Measurements from ENCODE around the gene APC.

APC gene

GRCh38 chr5:112846556-112846955, 108.9 kb downstream of the APC start:
- TF ChIP-seq CTCF (IDR thresholded peaks at IDR 0.05; ENCODE audit: borderline replicate concordance, insufficient read depth, low read depth, low read length), result no peak
- no peak overlapping the region for H3K4me3 ChIP-seq (ENCODE audit: low read depth, low read length)

GRCh38 chr5:112847306-112847705, 109.6 kb downstream of the APC start:
- no peak overlapping the region for H3K4me3 ChIP-seq (ENCODE audit: low read depth, low read length)
- no peak for TF ChIP-seq CTCF (IDR thresholded peaks at IDR 0.05; ENCODE audit: borderline replicate concordance, insufficient read depth, low read depth, low read length)

- TF ChIP-seq CTCF (IDR thresholded peaks at IDR 0.05; ENCODE audit: borderline replicate concordance, insufficient read depth, low read depth, low read length), result peak; percentile 66; the same call in 1 of the 2 replicates
- no peak overlapping the region for H3K4me3 ChIP-seq (ENCODE audit: low read depth, low read length)
Measured at GRCh38 chr5:112848116-112848811, 110.6 kb downstream of the APC start.

- no peak overlapping the region for H3K4me3 ChIP-seq (ENCODE audit: low read depth, low read length)
- TF ChIP-seq CTCF (IDR thresholded peaks at IDR 0.05; ENCODE audit: borderline replicate concordance, insufficient read depth, low read depth, low read length), result no peak
Measured at GRCh38 chr5:112849912-112850311, 112.2 kb downstream of the APC start.

- H3K4me3 ChIP-seq (ENCODE audit: low read depth, low read length), result no peak overlapping the region
Measured at GRCh38 chr5:112854651-112855050, 117.0 kb downstream of the APC start.

GRCh38 chr5:112857866-112858265, 120.2 kb downstream of the APC start:
- TF ChIP-seq CTCF (IDR thresholded peaks at IDR 0.05; ENCODE audit: borderline replicate concordance, insufficient read depth, low read depth, low read length), result no peak
- H3K4me3 ChIP-seq (ENCODE audit: low read depth, low read length), result no peak overlapping the region

More at GRCh38 chr5:112854651-112855050, 117.0 kb downstream of the APC start:
- TF ChIP-seq CTCF (IDR thresholded peaks at IDR 0.05; ENCODE audit: borderline replicate concordance, insufficient read depth, low read depth, low read length), result no peak

- peak overlapping the region; percentile 89 for H3K4me3 ChIP-seq (ENCODE audit: low read depth, low read length)
Measured at GRCh38 chr5:112860571-112860928, 122.9 kb downstream of the APC start.

Measured in GM12875 (cell line).